ENCODE data around the gene BABAM1.

DNA sequence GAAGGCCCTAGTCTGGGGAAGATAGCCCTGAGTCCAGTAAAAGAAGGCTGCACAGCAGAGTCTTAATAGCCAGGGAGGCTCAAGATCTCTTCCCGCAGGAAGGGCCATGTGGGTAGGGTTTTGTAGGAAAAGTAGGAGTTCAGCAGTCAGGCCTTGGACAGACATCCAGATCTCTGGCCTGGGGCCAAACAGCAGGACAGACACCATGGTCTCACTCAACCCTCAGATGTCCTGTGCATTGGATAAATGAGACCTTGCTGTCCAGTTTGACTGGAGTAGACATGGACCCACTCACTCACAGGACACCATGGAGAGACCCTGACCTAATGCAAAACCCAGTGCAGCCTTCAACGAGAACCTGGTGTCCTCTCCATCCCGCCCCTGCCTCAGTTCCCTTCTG is 37.4 kb upstream of the BABAM1 start:
- TF ChIP-seq, protein P1, sequence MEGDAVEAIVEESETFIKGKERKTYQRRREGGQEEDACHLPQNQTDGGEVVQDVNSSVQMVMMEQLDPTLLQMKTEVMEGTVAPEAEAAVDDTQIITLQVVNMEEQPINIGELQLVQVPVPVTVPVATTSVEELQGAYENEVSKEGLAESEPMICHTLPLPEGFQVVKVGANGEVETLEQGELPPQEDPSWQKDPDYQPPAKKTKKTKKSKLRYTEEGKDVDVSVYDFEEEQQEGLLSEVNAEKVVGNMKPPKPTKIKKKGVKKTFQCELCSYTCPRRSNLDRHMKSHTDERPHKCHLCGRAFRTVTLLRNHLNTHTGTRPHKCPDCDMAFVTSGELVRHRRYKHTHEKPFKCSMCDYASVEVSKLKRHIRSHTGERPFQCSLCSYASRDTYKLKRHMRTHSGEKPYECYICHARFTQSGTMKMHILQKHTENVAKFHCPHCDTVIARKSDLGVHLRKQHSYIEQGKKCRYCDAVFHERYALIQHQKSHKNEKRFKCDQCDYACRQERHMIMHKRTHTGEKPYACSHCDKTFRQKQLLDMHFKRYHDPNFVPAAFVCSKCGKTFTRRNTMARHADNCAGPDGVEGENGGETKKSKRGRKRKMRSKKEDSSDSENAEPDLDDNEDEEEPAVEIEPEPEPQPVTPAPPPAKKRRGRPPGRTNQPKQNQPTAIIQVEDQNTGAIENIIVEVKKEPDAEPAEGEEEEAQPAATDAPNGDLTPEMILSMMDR (IDR thresholded peaks at IDR 0.05) = no peak
- TF ChIP-seq POLR2A (IDR thresholded peaks at IDR 0.05) = no peak

Data from uterus (tissue), 2 donors.